Parathyroid adenoma (tissue), 2 donors: Measurements from ENCODE around the gene HLA-DPB1.

ENCODE experiments used
- H2AFZ ChIP-seq: fragments of 300-600 bp; sonication (generic); one replicate; pipeline ENCODE4 v1.7.0; 2017; ENCODE audit warnings: antibody characterized with exemption, mild to moderate bottlenecking
- H3K27ac ChIP-seq: fragments of 300-600 bp; sonication (generic); one replicate; pipeline ENCODE4 v1.7.0; 2017
- H3K27me3 ChIP-seq: fragments of 300-600 bp; sonication (generic); one replicate; pipeline ENCODE4 v1.7.0; 2017; ENCODE audit warnings: low read length; ENCODE audit not compliant: control insufficient read depth, insufficient read depth
- H3K36me3 ChIP-seq: fragments of 300-600 bp; sonication (generic); one replicate; pipeline ENCODE4 v1.7.0; 2017; ENCODE audit warnings: low read length; ENCODE audit not compliant: control insufficient read depth, insufficient read depth
- H3K4me1 ChIP-seq: fragments of 300-600 bp; sonication (generic); one replicate; pipeline ENCODE4 v1.7.0; 2017; ENCODE audit warnings: control low read depth
- H3K4me2 ChIP-seq: fragments of 300-600 bp; sonication (generic); one replicate; pipeline ENCODE4 v1.7.0; 2017; ENCODE audit warnings: low read length
- H3K4me3 ChIP-seq: fragments of 300-600 bp; sonication (generic); one replicate; pipeline ENCODE4 v1.7.0; 2017; ENCODE audit warnings: low read depth, low read length
- H3K79me2 ChIP-seq: fragments of 300-600 bp; sonication (generic); one replicate; pipeline ENCODE4 v1.7.0; 2017; ENCODE audit warnings: control low read depth
- H3K9ac ChIP-seq: fragments of 300-600 bp; sonication (generic); one replicate; pipeline ENCODE4 v1.7.0; 2017; ENCODE audit warnings: mild to moderate bottlenecking
- H3K9me3 ChIP-seq: fragments of 300-600 bp; sonication (generic); one replicate; pipeline ENCODE4 v1.7.0; 2017; ENCODE audit warnings: low read length; ENCODE audit not compliant: control insufficient read depth
- TF ChIP-seq, protein P1 (sequence below): fragments of 300-600 bp; sonication (generic); IDR thresholded peaks from one replicate; pipeline ENCODE4 v1.7.0; 2017; ENCODE audit warnings: antibody characterized with exemption, mild to moderate bottlenecking
- donor health status: primary hyperparathyroidism.

Gene HLA-DPB1

DNA sequence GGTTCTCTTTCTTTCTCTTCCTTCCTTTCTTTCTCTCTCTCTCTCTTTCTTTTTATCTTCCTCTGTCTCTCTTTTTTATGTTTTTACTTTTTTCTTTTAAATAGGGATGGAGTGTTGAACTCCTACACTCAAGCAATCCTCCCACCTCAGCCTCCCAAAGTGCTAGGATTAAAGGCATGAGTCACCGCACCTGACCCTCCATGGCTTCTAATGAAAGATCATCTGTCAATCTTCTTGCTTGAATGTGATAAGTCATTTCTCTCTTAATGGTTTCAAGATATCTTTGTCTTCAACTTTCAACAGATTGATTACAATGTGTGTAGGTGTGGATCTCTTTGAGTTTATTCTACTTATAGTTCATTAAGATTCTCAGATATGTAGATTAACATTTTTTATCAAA lies 41.2 kb upstream of the HLA-DPB1 start:
- Histone ChIP-seq H3K4me1 (no peaks in the 10 kb centered on the region), H3K9ac (no peak overlapping the region), H3K27me3 (no peaks in the 10 kb centered on the region), H2AFZ (no peak overlapping the region), H3K4me3 (no peak overlapping the region), H3K36me3 (no peaks in the 10 kb centered on the region), H3K9me3 (no peaks in the 10 kb centered on the region), H3K27ac (no peak overlapping the region), H3K79me2 (no peaks in the 10 kb centered on the region), H3K4me2 (no peak overlapping the region)
- TF ChIP-seq, protein P1, sequence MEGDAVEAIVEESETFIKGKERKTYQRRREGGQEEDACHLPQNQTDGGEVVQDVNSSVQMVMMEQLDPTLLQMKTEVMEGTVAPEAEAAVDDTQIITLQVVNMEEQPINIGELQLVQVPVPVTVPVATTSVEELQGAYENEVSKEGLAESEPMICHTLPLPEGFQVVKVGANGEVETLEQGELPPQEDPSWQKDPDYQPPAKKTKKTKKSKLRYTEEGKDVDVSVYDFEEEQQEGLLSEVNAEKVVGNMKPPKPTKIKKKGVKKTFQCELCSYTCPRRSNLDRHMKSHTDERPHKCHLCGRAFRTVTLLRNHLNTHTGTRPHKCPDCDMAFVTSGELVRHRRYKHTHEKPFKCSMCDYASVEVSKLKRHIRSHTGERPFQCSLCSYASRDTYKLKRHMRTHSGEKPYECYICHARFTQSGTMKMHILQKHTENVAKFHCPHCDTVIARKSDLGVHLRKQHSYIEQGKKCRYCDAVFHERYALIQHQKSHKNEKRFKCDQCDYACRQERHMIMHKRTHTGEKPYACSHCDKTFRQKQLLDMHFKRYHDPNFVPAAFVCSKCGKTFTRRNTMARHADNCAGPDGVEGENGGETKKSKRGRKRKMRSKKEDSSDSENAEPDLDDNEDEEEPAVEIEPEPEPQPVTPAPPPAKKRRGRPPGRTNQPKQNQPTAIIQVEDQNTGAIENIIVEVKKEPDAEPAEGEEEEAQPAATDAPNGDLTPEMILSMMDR, result no peak

DNA sequence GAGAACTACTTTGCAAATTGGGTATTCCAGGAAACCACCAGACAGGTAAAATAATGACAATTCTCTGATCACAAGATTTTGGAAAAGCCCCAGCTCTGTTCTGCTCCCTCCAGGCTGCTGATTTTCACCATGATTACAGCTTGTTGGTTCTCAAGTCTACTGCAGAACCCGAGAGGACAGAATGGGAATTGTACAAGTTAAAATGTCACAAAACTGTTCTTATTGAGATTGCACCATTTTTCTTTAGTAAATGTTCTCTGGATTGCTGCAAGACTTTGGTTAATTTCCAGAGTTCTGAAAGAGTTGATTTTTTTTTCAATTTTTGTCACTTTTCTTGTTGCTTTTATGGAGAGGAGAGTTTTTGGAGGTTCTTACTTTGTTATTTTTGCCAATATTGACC lies 39.3 kb upstream of the HLA-DPB1 start:
- H3K4me1 ChIP-seq, result no peaks in the 10 kb centered on the region
- H3K4me2 ChIP-seq, result no peak overlapping the region
- TF ChIP-seq, protein P1, result no peak
- no peak overlapping the region for H3K27ac ChIP-seq
- H3K4me3 ChIP-seq, result no peak overlapping the region
- no peak overlapping the region for H3K9ac ChIP-seq
- no peaks in the 10 kb centered on the region for H3K9me3 ChIP-seq
- no peaks in the 10 kb centered on the region for H3K79me2 ChIP-seq
- no peak overlapping the region for H2AFZ ChIP-seq
- H3K36me3 ChIP-seq, result no peaks in the 10 kb centered on the region
- no peaks in the 10 kb centered on the region for H3K27me3 ChIP-seq

DNA sequence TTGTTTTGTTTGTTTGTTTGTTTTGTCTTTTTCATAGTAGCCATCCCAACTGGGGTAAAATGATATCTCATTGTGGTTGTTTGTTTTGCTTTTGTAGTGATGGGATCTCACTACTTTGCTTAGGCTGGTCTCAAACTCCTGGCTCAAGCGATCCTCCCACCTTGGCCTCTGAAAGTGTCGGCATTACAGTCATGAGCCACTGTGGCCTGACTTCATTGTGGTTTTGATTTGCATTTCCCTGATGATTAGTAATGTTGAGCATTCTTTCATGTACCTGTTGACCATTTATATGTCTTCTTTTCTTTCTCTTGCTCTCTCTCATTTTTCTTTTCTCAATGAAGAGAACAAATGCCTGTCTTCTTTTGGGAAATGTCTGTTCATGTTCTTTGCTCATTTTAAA lies 35.6 kb upstream of the HLA-DPB1 start:
- Histone ChIP-seq H3K9me3 (no peaks in the 10 kb centered on the region), H3K9ac (no peak overlapping the region)

DNA sequence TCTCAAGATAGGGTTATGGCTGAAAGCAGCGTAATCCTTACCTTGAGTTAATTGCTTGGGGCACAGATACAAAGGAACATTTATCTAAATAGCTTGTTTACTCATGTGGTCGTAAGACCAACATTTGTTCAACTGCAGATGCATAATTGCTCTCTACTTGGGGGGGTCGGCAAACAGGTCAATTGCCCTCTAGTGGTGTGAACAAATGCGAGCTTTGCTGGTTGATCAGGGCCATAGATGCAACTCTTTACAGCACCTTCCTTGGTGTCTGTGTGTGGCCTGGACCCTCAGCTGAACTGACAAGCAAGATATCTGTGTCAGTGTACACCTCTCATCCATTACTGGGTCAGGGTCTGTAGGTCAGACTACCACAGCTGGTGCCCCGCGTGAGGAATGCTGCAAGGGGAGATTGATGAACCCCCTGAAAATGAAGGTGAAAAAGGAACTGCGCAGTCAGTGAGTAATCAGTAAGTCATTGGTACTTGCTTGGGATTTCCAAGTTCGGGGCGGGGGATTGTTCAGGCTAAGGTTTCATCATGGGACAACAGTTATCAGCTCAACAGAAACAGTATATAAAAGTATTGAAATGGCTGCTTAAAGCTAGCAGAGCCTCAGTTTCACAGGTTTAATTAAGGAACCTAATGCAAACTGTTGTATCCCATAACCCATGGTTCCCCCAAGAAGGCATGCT lies 26.3 kb upstream of the HLA-DPB1 start:
- Histone ChIP-seq H2AFZ (no peak overlapping the region), H3K36me3 (no peaks in the 10 kb centered on the region), H3K4me2 (no peak overlapping the region), H3K79me2 (no peaks in the 10 kb centered on the region), H3K4me1 (no peaks in the 10 kb centered on the region), H3K9me3 (no peaks in the 10 kb centered on the region), H3K27me3 (no peaks in the 10 kb centered on the region), H3K27ac (no peak overlapping the region), H3K4me3 (no peak overlapping the region), H3K9ac (no peak overlapping the region)
- TF ChIP-seq, protein P1, result no peak

More for the DNA sequence above, 35.6 kb upstream of the HLA-DPB1 start:
- H3K4me3 ChIP-seq, result no peak overlapping the region
- H3K36me3 ChIP-seq, result no peaks in the 10 kb centered on the region
- no peaks in the 10 kb centered on the region for H3K27me3 ChIP-seq
- TF ChIP-seq, protein P1, result no peak
- no peaks in the 10 kb centered on the region for H3K79me2 ChIP-seq
- H3K27ac ChIP-seq, result no peak overlapping the region
- no peaks in the 10 kb centered on the region for H3K4me1 ChIP-seq
- H2AFZ ChIP-seq, result no peak overlapping the region
- H3K4me2 ChIP-seq, result no peak overlapping the region
